Fibroblast of peridontal ligament (primary cell): Measurements from ENCODE around the gene SFXN5.

Experiments
- DNase-seq: peaks from one replicate; pipeline ENCODE4 v3.0.0-alpha.2; 2010; ENCODE audit errors: extremely low read depth

SFXN5 gene

GRCh38 chr2:72958542-72959385 is 112.7 kb downstream of the SFXN5 start:
- no peak for DNase-seq

- DNase-seq = no peak
Measured at GRCh38 chr2:72956936-72957335, 114.6 kb downstream of the SFXN5 start.

GRCh38 chr2:72956050-72956395 is 115.5 kb downstream of the SFXN5 start:
- no peak for DNase-seq

GRCh38 chr2:72955228-72956049 is 116.1 kb downstream of the SFXN5 start:
- DNase-seq = no peak

GRCh38 chr2:72954376-72955227 is 116.9 kb downstream of the SFXN5 start:
- no peak for DNase-seq

- DNase-seq = no peak
Measured at GRCh38 chr2:72953976-72954375, 117.5 kb downstream of the SFXN5 start.

- no peak for DNase-seq
Measured at GRCh38 chr2:72953528-72953927, 118.0 kb downstream of the SFXN5 start.

- DNase-seq = no peak
Measured at GRCh38 chr2:72952961-72953360, 118.6 kb downstream of the SFXN5 start.

- no peak for DNase-seq
Measured at GRCh38 chr2:72952110-72952823, 119.2 kb downstream of the SFXN5 start.

- no peak for DNase-seq
Measured at GRCh38 chr2:72951303-72952095, 120.0 kb downstream of the SFXN5 start.

GRCh38 chr2:72950558-72951255 is 120.8 kb downstream of the SFXN5 start:
- no peak for DNase-seq

- no peak for DNase-seq
Measured at GRCh38 chr2:72949642-72950041, 121.9 kb downstream of the SFXN5 start.

- DNase-seq = no peak
Measured at GRCh38 chr2:72949045-72949444, 122.5 kb downstream of the SFXN5 start.

GRCh38 chr2:72947952-72948830 is 123.3 kb downstream of the SFXN5 start:
- DNase-seq = no peak

- DNase-seq = no peak
Measured at GRCh38 chr2:72946466-72946865, 125.0 kb downstream of the SFXN5 start.

GRCh38 chr2:72945450-72946019 is 126.0 kb downstream of the SFXN5 start:
- no peak for DNase-seq

- no peak for DNase-seq
Measured at GRCh38 chr2:72944804-72945449, 126.6 kb downstream of the SFXN5 start.
